HCT116 (cell line): ENCODE data around the gene DAP. TPM values are rescaled to one million over a fixed set of nuclear protein-coding genes. Genes with fewer than 3 reads are reported as not detected.

Source experiments
- ATAC-seq: fragments of 200-7000 bp; cut with Tn5 transposase; 2 replicates; pipeline ENCODE4 v1.9.1; 2020; ENCODE audit warnings: mild to moderate bottlenecking, moderate library complexity
- BruUV-seq: library from RNA; stranded (reverse); fragments of 400-500 nt; replicated peaks from 2 replicates; lab custom pipeline; 2021; lab: Mats Ljungman, UMichigan
- CTCF ChIA-PET: fragments of 300-600 bp; sonication (Branson Sonifier 250); formaldehyde crosslinking; loops from one replicate; lab custom pipeline; 2021; ENCODE audit warnings: antibody characterized with exemption; lab: Charles Lee
- POLR2A ChIA-PET: fragments of 300-600, 350-600 bp; sonication (Branson Sonifier 250); formaldehyde crosslinking; loops from one replicate; lab custom pipeline; 2021; ENCODE audit warnings: antibody characterized with exemption; lab: Charles Lee
- RAD21 ChIA-PET, 2 experiments: fragments of 300-600 bp; sonication (Branson Sonifier 250); formaldehyde crosslinking; loops; one replicate each; lab custom pipeline; 2023; ENCODE audit warnings: low total read pairs in 2 of 2; ENCODE audit not compliant: uncharacterized antibody in 2 of 2, unreplicated experiment in 2 of 2, low non-redundant PET in 1 of 2; lab: Charles Lee
- DNase-seq: peaks from one replicate; pipeline ENCODE4 v3.0.0-alpha.2; 2010; ENCODE audit warnings: low read depth, low spot score
- H2AFZ ChIP-seq: fragments of 200-600 bp; shearing (Covaris generic), sonication (generic); 2 replicates; pipeline ENCODE4 v1.6.1; 2017; ENCODE audit warnings: low read depth, mixed run types, mixed read lengths, antibody characterized with exemption, low read length; ENCODE audit not compliant: poor library complexity, severe bottlenecking
- H3K27ac ChIP-seq: 2 replicates; pipeline ENCODE4 v1.5.1; 2012; ENCODE audit warnings: low read depth, low read length
- H3K27me3 ChIP-seq: fragments of 200-600 bp; sonication (generic); 2 replicates; pipeline ENCODE4 v1.6.1; 2016; ENCODE audit warnings: mixed run types, low read length, mixed read lengths; ENCODE audit not compliant: insufficient read depth
- H3K36me3 ChIP-seq, 2 experiments: fragments of 200-500 bp in 1 of 2; fragments of 200-600 bp in 1 of 2; sonication (Bioruptor generic) in 1 of 2; sonication (generic) in 1 of 2; 2 replicates each; pipeline versions ENCODE4 v1.5.1 to v1.6.1; 2014 to 2016; ENCODE audit warnings: low read length in 2 of 2, inconsistent platforms in 1 of 2, mixed read lengths in 1 of 2, mixed run types in 1 of 2; ENCODE audit not compliant: insufficient read depth in 2 of 2, control insufficient read depth in 1 of 2
- H3K4me1 ChIP-seq, 2 experiments: fragments of 200-600 bp in 1 of 2; sonication (generic) in 1 of 2; 2 replicates each; pipeline versions ENCODE4 v1.5.1 to v1.6.1; 2012 to 2017; ENCODE audit warnings: low read length in 2 of 2, inconsistent platforms in 1 of 2, mild to moderate bottlenecking in 1 of 2, mixed read lengths in 1 of 2, mixed run types in 1 of 2, moderate library complexity in 1 of 2; ENCODE audit not compliant: insufficient read depth in 2 of 2, control insufficient read depth in 1 of 2
- H3K4me2 ChIP-seq: fragments of 200-600 bp; sonication (generic); 2 replicates; pipeline ENCODE4 v1.6.1; 2017; ENCODE audit warnings: mixed run types, low read length, mixed read lengths
- H3K4me3 ChIP-seq, 2 experiments: fragments of 200-600 bp in 1 of 2; sonication (generic) in 1 of 2; replicated peaks in 1 of 2; 2 replicates each; pipeline ENCODE4 v1.5.1; 2011 to 2016; ENCODE audit warnings: low read length in 2 of 2, control low read depth in 1 of 2, low read depth in 1 of 2, mild to moderate bottlenecking in 1 of 2, mixed read lengths in 1 of 2, mixed run types in 1 of 2
- H3K79me2 ChIP-seq: fragments of 200-600 bp; sonication (generic); 2 replicates; pipeline ENCODE4 v1.6.1; 2017; ENCODE audit warnings: mild to moderate bottlenecking, mixed run types, low read length, moderate library complexity, mixed read lengths; ENCODE audit not compliant: insufficient read depth
- H3K9ac ChIP-seq: fragments of 200-600 bp; sonication (generic); 2 replicates; pipeline ENCODE4 v1.6.1; 2016; ENCODE audit warnings: low read length, mixed read lengths
- H3K9me2 ChIP-seq: fragments of 200-600 bp; sonication (generic), shearing (Covaris generic); 2 replicates; pipeline ENCODE4 v1.6.1; 2017; ENCODE audit warnings: mixed run types, mild to moderate bottlenecking, moderate library complexity; ENCODE audit not compliant: insufficient read depth
- H3K9me3 ChIP-seq, 2 experiments: fragments of 200-500 bp in 1 of 2; fragments of 200-600 bp in 1 of 2; sonication (Bioruptor generic) in 1 of 2; sonication (generic) in 1 of 2; 2 replicates each; pipeline ENCODE4 v1.6.1; 2014 to 2017; ENCODE audit warnings: low read length in 2 of 2, mixed read lengths in 2 of 2, inconsistent platforms in 1 of 2, low read depth in 1 of 2, mild to moderate bottlenecking in 1 of 2, mixed run types in 1 of 2, moderate library complexity in 1 of 2; ENCODE audit not compliant: control insufficient read depth in 1 of 2, insufficient read depth in 1 of 2
- H4K20me1 ChIP-seq: fragments of 200-600 bp; sonication (generic), shearing (Covaris generic); 2 replicates; pipeline ENCODE4 v1.6.1; 2017; ENCODE audit warnings: mixed run types, mild to moderate bottlenecking, moderate library complexity; ENCODE audit not compliant: insufficient read depth
- CBX3 ChIP-seq: IDR thresholded peaks from 2 replicates; pipeline ENCODE4 v1.6.1; 2012; ENCODE audit warnings: low read depth
- CEBPB ChIP-seq: IDR thresholded peaks from 2 replicates; pipeline ENCODE4 v1.6.1; 2012; ENCODE audit warnings: low read depth
- EZH2 ChIP-seq: fragments of 200-600 bp; sonication (generic); IDR thresholded peaks from 2 replicates; pipeline ENCODE4 v1.6.1; 2017; ENCODE audit warnings: antibody characterized with exemption, mixed run types
- FOSL1 ChIP-seq: IDR thresholded peaks from 2 replicates; pipeline ENCODE4 v1.6.1; 2012; ENCODE audit warnings: low read depth
- JUND ChIP-seq: IDR thresholded peaks from 2 replicates; pipeline ENCODE4 v1.6.1; 2012
- MAX ChIP-seq: IDR thresholded peaks from 2 replicates; pipeline ENCODE4 v1.6.1; 2012
- POLR2A ChIP-seq: IDR thresholded peaks from 2 replicates; pipeline ENCODE4 v1.7.0; 2011; ENCODE audit warnings: borderline replicate concordance; ENCODE audit not compliant: insufficient read depth, insufficient read length; ENCODE audit errors: extremely low read depth
- TCF7L2 ChIP-seq: IDR thresholded peaks from 2 replicates; pipeline ENCODE4 v1.7.0; 2011; ENCODE audit warnings: borderline replicate concordance, inconsistent platforms; ENCODE audit not compliant: insufficient read depth, insufficient read length; ENCODE audit errors: extremely low read depth
- ZBTB33 ChIP-seq: IDR thresholded peaks from 2 replicates; pipeline ENCODE4 v1.6.1; 2011; ENCODE audit warnings: mild to moderate bottlenecking, low read length, moderate library complexity; ENCODE audit not compliant: insufficient replicate concordance; ENCODE audit errors: extremely low read depth
- intact Hi-C: fragments of 100-400 bp; cut with micrococcal nuclease; formaldehyde crosslinking; loops from 2 replicates; pipeline ENCODE4 v1.10.0; 2022
- total RNA-seq: library from RNA; stranded (reverse); gene quantifications from one replicate; pipeline ENCODE4 v1.2.1, GENCODE V29; 2021; ENCODE audit not compliant: unreplicated experiment

Gene DAP
- total RNA-seq, 1 experiment from 2014 or later, result 59.1 TPM

GRCh38 chr5:10655161-10655971 is 105.7 kb downstream of the DAP start:
- TF ChIP-seq TCF7L2, result no peak
- TF ChIP-seq POLR2A, result no peak
- TF ChIP-seq JUND, result no peak
- TF ChIP-seq FOSL1, result no peak
- TF ChIP-seq ZBTB33, result no peak
- TF ChIP-seq CEBPB, result no peak
- TF ChIP-seq EZH2, result no peak
- TF ChIP-seq CBX3, result no peak
- TF ChIP-seq MAX, result no peak
- Histone ChIP-seq H3K36me3 (no peaks in the 10 kb centered on the region; a peak in 1 of 4 replicates), H3K27ac (no peak overlapping the region), H2AFZ (no peak overlapping the region), H3K4me1 (no peaks in the 10 kb centered on the region), H4K20me1 (no peaks in the 10 kb centered on the region), H3K9ac (no peak overlapping the region), H3K9me3 (no peaks in the 10 kb centered on the region), H3K27me3 (no peaks in the 10 kb centered on the region), H3K9me2 (no peaks in the 10 kb centered on the region), H3K79me2 (no peaks in the 10 kb centered on the region), H3K4me3 (no peak overlapping the region), H3K4me2 (no peak overlapping the region)
- DNase-seq, result no peak
- POLR2A ChIA-PET, result no interaction called here
- no peak for ATAC-seq
- intact Hi-C loops, result no loop called here
- RAD21 ChIA-PET, result no interaction called here
- no TSS peak for BruUV-seq
- CTCF ChIA-PET, result no interaction called here
